ENCODE data around the gene FAM83E. TPM values are rescaled to one million over a fixed set of nuclear protein-coding genes. Genes with fewer than 3 reads are reported as not detected.

FAM83E gene
- total RNA-seq, 1 donor from 2014 or later = 3.4 TPM

- intact Hi-C loops (cut with micrococcal nuclease) = no loop called here
Measured at GRCh38 chr19:48641850-48642249, 27.0 kb upstream of the FAM83E start.

DNA sequence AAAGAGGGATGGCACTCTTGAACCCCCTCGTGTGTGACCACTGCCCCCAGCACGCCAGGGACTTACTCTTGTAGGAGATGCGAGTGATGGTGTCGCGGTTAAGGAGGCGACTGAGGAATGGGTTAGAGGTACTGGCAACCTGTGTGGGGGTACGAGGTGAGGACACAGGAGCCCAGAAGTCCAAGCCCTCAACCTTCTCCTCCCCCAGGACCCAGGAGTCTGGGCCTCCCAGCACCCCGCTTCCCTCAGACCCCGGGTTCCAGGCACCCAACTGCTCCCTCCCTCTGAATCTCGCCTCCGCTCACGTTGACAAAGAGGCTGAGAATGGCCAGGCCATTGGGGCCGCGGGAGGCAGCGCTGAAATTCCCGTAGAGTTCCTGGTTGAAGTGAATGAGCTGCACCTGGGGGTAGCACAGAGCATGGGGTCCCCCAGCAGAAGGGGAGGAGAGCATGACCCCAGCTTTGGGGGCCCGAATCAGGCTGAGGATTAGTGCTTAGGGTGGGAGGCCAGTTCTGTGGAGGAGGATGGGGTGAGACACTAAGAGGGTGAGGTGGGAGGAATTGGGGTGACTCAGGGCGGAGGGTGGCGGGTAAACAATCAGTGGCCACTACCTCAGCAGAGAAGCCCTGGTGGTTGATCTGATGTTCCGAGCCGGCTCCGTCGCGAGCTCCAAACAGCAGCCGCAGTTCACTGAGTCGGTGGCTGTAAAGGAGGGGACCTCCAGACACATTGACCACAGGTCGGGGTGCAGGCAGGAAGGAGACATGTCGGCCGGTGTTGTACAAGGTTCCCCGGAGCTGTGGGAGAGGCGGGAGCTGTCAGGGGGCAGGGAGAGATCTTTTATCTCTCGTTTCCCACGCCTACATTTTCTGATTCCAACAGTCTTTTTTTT lies 24.9 kb upstream of the FAM83E start:
- intact Hi-C loops (cut with micrococcal nuclease) = loop anchor here (5.0 to 10.0 kb wide), 2 partner anchors 277 to 325 kb away; partner anchors contain the start of genes FTL, SYNGR4 and TMEM143

- intact Hi-C loops (cut with micrococcal nuclease) = loop anchor here (1.0 to 10.0 kb wide), 3 partner anchors 7 to 326 kb away; partner anchors contain the start of genes CA11, FTL, SYNGR4 and TMEM143
Measured at GRCh38 chr19:48638831-48639381, 24.0 kb upstream of the FAM83E start.

GRCh38 chr19:48637948-48638830 lies 23.3 kb upstream of the FAM83E start:
- intact Hi-C loops (cut with micrococcal nuclease) = loop anchor here (1.0 to 10.0 kb wide), 6 partner anchors 8 to 327 kb away; partner anchors contain the start of genes CA11, FTL, RPL18 and SPHK2

DNA sequence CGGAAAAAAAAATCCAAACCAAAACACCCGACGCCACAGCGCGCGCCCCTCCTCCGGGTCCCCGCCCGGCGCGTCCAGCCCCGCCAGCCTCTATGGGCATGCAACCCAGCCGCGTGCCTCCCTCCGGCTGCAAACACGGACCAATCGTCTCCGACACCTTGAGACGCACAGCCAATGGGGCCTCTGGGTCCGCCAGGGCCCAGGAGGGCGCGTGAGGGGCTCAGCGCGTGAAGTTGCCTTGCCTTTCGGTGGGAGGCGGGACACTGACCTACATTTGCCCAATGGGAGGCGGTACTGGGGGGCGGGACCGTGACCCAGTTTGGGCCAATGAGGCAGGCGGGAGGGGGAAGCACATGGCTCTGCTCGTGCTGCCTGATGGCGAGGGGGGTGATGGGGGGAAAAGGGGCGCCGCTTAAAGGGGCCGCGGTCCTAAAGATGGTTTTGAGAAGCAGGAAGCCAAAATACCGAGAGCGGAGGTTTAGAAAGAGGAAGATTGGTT lies 22.6 kb upstream of the FAM83E start:
- intact Hi-C loops (cut with micrococcal nuclease) = loop anchor here (1.0 to 10.0 kb wide), 5 partner anchors 18 to 327 kb away; partner anchors contain the start of genes FTL, RPL18, SPHK2 and SYNGR4

- intact Hi-C loops (cut with micrococcal nuclease) = loop anchor here (1.0 to 10.0 kb wide), 5 partner anchors 18 to 328 kb away; partner anchors contain the start of genes FTL, RPL18, SPHK2 and SYNGR4
Measured at GRCh38 chr19:48636859-48637448, 22.1 kb upstream of the FAM83E start, which contains the start of gene DBP. TSS of gene DBP (minus strand) at chr19:48637379. CDS start at chr19:48636994, 385 bp downstream.

DNA sequence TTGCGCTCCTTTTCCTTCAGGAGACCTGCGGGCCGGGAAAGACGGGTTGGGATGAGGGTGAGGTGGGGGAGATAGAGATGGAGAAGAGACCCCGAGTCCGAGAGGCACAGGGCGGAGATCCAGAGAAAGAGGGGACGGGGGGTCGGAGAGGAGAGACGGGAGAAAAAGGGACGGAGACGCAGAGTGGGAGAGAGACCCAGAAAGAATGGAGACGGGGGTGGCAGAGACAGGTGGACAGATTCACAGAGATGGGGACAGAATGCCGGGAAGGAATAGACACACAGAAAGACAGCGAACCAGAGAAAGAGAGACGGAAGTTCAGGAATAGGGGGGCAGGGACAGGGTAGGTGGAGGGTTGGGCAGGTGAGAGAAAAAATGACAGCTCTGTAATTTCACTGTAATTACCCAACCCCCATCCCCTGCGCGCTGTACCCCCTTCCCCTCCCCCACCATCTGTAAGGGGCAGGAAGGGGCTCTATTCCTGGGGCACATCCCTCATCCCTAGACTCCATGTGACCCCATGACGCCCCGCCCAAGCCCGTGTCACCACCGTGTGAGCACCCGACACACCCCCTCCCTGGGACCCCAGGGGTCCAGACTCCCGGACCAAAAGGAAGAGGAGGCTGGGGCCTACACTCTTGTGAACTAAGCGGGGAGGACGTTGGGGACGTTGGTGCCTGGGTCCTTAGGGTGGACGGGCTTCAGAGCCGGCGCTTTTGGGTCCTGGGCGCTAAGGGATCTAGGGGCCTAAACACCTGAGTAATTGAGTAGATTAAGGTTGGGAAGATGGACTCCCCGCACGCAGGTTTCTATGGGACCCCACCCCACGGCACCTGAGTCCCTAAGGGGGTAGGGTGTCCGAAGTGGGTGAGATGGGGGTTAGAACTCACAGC lies 21.3 kb upstream of the FAM83E start:
- intact Hi-C loops (cut with micrococcal nuclease) = loop anchor here (5.0 to 10.0 kb wide), 2 partner anchors 274 to 329 kb away; partner anchors contain the start of genes FTL, SYNGR4 and TMEM143

DNA sequence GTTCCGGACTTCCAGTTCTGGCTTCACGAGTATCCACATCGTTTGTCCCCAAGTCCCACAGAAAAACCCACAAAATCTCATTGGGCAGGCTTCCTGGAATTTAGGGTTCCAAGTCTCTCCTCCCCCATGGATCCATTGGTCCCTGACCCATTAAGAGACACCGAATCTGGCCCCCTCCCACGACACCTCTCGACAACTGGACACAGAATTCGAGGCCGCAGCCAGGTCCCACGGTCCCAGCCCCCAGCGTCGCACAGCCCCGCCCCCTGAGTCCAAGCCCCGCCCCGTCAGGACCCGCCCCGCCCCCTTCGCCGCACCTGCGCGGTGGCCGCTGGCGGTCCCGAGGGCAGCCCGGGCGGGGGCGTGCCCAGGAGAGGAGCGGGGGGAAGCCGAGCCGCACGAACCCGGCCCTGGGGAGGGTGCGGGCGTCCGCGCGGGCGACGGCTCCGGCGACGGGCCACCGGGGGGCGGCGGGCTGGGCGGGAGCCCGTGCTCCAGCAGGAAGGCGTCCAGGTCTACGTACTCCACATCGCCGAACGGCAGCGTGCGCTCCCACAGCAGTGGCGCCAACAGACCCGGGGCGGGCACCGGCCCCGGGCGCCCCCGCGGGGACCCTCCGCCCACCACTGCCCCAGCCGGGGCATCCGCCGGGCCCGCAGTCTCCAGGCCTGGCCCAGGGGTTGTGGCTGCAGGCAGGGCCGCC lies 20.5 kb upstream of the FAM83E start:
- intact Hi-C loops (cut with micrococcal nuclease) = loop anchor here (5.0 to 10.0 kb wide), 2 partner anchors 273 to 329 kb away; partner anchors contain the start of genes FTL, SYNGR4 and TMEM143

DNA sequence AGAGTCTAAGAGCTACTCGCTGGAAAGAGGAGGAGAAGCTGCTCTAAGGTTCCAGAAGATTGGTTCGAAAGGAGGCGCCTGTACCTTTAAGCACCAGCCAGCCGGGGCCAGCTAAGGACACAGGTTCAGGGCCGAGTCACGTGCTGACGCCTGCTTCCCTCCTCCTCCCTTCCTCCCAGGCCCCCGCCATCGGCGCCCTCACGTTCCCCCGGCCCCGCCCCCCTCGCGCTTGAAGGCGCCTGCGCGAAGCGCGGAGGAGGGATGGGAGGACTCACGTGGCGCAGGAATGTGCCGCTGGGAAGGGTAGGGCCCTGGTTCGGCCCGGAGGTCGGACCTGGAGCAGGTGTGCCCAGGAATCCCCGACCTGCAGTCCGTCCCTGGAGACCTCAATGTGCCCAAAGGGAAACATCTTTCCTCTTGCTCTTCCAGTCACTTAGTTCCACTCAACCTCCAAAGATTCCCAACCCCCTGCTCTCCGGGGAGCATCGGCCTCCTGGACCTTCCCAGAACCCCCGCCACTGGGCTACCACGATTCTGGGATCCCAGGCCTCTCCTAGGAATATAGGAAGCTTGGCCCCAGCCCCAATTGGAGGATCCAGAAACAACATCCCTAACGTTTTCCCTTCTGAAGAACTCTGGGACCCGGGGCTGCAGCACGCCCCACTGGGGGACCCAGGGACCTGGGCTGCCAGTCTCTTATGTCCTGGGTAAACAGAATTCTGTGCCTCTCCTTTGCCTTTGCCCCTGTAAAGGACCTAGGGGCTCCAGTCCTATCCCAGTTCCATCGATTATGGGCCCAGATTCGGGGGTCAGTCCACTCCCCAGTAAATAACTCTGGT lies 19.8 kb upstream of the FAM83E start:
- intact Hi-C loops (cut with micrococcal nuclease) = loop anchor here (1.0 to 10.0 kb wide), 3 partner anchors 10 to 330 kb away; partner anchors contain the start of genes FTL, SYNGR4 and TMEM143

GRCh38 chr19:48634036-48634342 lies 19.1 kb upstream of the FAM83E start:
- intact Hi-C loops (cut with micrococcal nuclease) = loop anchor here (1.0 to 10.0 kb wide), 2 partner anchors 10 to 331 kb away; partner anchors contain the start of gene FTL

DNA sequence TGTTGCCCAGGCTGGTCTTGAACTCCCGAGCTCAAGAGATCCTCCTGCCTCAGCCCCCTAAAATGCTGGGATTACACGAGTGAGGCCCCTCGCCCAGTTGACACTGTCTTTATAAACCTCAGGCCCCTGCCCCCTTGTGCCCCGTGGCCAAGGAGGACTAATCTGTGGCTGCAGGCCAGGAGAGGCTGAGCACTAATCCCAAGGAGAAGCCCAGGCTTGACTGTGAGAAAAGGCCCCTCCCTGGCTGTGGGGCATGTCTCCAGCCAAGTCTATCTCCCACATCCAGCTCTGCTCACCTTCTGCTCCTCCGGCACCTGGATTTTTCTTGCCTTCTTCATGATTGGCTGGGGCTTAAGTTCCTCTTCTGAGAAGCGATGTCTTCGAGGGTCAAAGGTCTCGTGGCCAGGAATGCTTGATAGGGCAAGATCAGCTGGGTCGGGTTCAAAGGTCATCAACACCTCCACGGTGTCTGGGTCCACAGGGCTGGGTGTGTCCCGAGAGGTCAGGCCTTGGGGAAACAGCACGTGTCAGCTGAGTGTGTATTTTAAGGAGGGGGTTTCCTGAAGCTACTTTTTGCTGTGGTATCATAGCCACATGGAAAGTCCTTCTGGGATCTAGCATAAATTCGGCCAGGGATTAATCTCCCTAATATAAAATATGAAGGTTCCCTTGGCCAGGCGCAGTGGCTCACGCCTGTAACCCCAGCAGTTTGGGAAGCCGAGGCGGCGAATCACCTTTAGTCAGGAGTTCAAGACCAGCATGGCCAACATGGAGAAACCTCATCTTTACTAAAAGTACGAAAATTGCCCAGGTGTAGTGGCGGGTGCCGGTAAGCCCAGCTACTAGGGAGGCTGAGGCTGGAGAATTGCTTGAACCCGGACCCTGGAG lies 18.5 kb upstream of the FAM83E start:
- intact Hi-C loops (cut with micrococcal nuclease) = loop anchor here (1.0 to 10.0 kb wide), 2 partner anchors 9 to 331 kb away; partner anchors contain the start of gene FTL

- intact Hi-C loops (cut with micrococcal nuclease) = loop anchor here (10.0 kb wide), 1 partner anchor 332 kb away; the partner anchor contains the start of gene FTL
Measured at GRCh38 chr19:48632692-48633147, 17.8 kb upstream of the FAM83E start.

DNA sequence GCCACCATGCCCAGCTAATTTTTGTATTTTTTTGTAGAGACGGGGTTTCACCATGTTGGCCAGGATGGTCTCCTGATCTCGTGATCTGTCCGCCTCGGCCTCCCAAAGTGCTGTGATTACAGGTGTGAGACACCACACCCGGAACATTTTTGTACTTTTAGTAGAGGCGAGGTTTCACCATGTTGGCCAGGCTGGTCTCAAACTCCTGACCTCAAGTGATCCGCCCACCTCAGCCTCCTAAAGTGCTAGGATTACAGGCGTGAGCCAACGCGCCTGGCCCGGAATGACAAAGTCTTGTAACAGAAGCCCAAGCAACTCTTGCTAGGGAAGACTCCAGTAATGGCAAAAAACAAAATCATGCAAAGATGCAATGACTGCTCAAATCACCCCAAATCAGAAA lies 17.4 kb upstream of the FAM83E start:
- intact Hi-C loops (cut with micrococcal nuclease) = loop anchor here (10.0 kb wide), 1 partner anchor 333 kb away; the partner anchor contains the start of gene FTL

GRCh38 chr19:48631225-48631624 lies 16.3 kb upstream of the FAM83E start:
- intact Hi-C loops (cut with micrococcal nuclease) = loop anchor here (10.0 kb wide), 1 partner anchor 334 kb away; the partner anchor contains the start of gene FTL

- intact Hi-C loops (cut with micrococcal nuclease) = loop anchor here (10.0 kb wide), 1 partner anchor 334 kb away; the partner anchor contains the start of gene FTL
Measured at GRCh38 chr19:48630296-48631063, 15.6 kb upstream of the FAM83E start.
